Spleen (tissue), 7 donors: ENCODE data around the gene PPP3CA.

Experiments
- CTCF ChIP-seq, 11 experiments: fragments of 200-600 bp in 7 of 11; fragments of 450-650 bp in 4 of 11; sonication (generic) in 4 of 11; IDR thresholded peaks in 8 of 11; conservative IDR thresholded peaks in 3 of 11; 1 replicate in 7 of 11; 2 replicates in 4 of 11; pipeline versions ENCODE4 v1.4.0 to v1.8.0; 2016 to 2021; ENCODE audit warnings: antibody characterized with exemption in 11 of 11, inconsistent platforms in 4 of 11, mild to moderate bottlenecking in 1 of 11
- POLR2AphosphoS5 ChIP-seq, 3 donors: sonication (generic); formaldehyde crosslinking; IDR thresholded peaks; one replicate each; pipeline ENCODE4 v1.5.1; 2017; ENCODE audit warnings: antibody characterized with exemption in 3 of 3
- donor health status: DM: no; HTN: no; CAD: no; lungs with moderate emphysema.
- donor health status: DM: no; HTN: no; CAD: no.
- donor health status: DM: no; HTN: no; CAD: no.

GRCh38 chr4:101076032-101076431, 271.3 kb downstream of the PPP3CA start:
- TF ChIP-seq CTCF (IDR thresholded peaks at IDR 0.05 in 8 of 11, conservative IDR thresholded peaks at IDR 0.05 in 3 of 11), result no peak
- no peak for TF ChIP-seq POLR2AphosphoS5 (IDR thresholded peaks at IDR 0.05)
